ENCODE measurements around the gene GAS2L1. TPM values are rescaled to one million over a fixed set of nuclear protein-coding genes. Genes with fewer than 3 reads are reported as not detected.

The GAS2L1 gene
- total RNA-seq (2022; extraction: Qiagen RNA extraction) = 26.7 to 39.7 TPM (median 33.8 TPM) in 5 replicates

GRCh38 chr22:29306175-29306834 lies at the start of gene GAS2L1:
Gene GAS2L1 (plus strand): TSS chr22:29306650. CDS start chr22:29308106, 1,456 bp downstream.

GRCh38 chr22:29267858-29268510 lies 38.5 kb upstream of the GAS2L1 start, which contains the start of the genes EWSR1 and RHBDD3:
Gene EWSR1 (plus strand): TSS chr22:29268268. CDS start chr22:29268337, 69 bp downstream.
Gene RHBDD3 (minus strand): TSS chr22:29267981. CDS start chr22:29265626, 2,355 bp downstream.

GRCh38 chr22:29315286-29316140 lies 9.1 kb downstream of the GAS2L1 start, which contains the start of gene RASL10A:
Gene RASL10A (minus strand): TSS chr22:29315697. CDS start chr22:29315246, 451 bp downstream.

Other genes with a start within 250 kb of the GAS2L1 start
- not detected in 5 replicates for gene C22orf31, start 244.8 kb upstream of the GAS2L1 start, total RNA-seq (2022; extraction: Qiagen RNA extraction)
- 2.6 to 5.3 TPM (median 4.4 TPM) in 5 replicates for gene KREMEN1, start 233.6 kb upstream of the GAS2L1 start, total RNA-seq (2022; extraction: Qiagen RNA extraction)
- 0.15 to 0.61 TPM (median 0.48 TPM) in 5 replicates for gene EMID1, start 100.8 kb upstream of the GAS2L1 start, total RNA-seq (2022; extraction: Qiagen RNA extraction)
- 20.6 to 28.9 TPM (median 26.2 TPM) in 5 replicates for gene RHBDD3, start 38.7 kb upstream of the GAS2L1 start, total RNA-seq (2022; extraction: Qiagen RNA extraction)
- gene EWSR1, start 38.4 kb upstream of the GAS2L1 start, total RNA-seq (2022; extraction: Qiagen RNA extraction) = 204 to 246 TPM (median 207 TPM) in 5 replicates
- 0.17 to 0.38 TPM (median 0.25 TPM) in 5 replicates for gene RASL10A, start 9.0 kb downstream of the GAS2L1 start, total RNA-seq (2022; extraction: Qiagen RNA extraction)
- 24.6 to 27.6 TPM (median 26.2 TPM) in 5 replicates for gene AP1B1, start 81.9 kb downstream of the GAS2L1 start, total RNA-seq (2022; extraction: Qiagen RNA extraction)
- not detected in 5 replicates for gene RFPL1, start 131.9 kb downstream of the GAS2L1 start, total RNA-seq (2022; extraction: Qiagen RNA extraction)
- 0.09 to 0.16 TPM (median 0.09 TPM) in 5 replicates for gene NEFH, start 173.6 kb downstream of the GAS2L1 start, total RNA-seq (2022; extraction: Qiagen RNA extraction)
- 27.0 to 31.6 TPM (median 31.1 TPM) in 5 replicates for gene THOC5, start 247.1 kb downstream of the GAS2L1 start, total RNA-seq (2022; extraction: Qiagen RNA extraction)

Data from A549 treated with Hydrocortisone at 1 μM for 4 hours (cell line).